A549 (cell line): ENCODE results near the gene PTH2R. TPM values are rescaled to one million over a fixed set of nuclear protein-coding genes. Genes with fewer than 3 reads are reported as not detected.

Source experiments
- ATAC-seq, 2 experiments: fragments of 200-7000 bp in 1 of 2; fragments of >200 bp in 1 of 2; cut with Nextera tagmentation in 1 of 2; cut with Tn5 transposase in 1 of 2; 3 replicates each; pipeline versions ENCODE4 v1.8.0 to v1.9.1; 2018 to 2020; ENCODE audit warnings: mild to moderate bottlenecking in 1 of 2, moderate library complexity in 1 of 2
- CTCF ChIA-PET: fragments of 300-600 bp; sonication (Branson Sonifier 250); formaldehyde crosslinking; extraction: SDS; loops from one replicate; lab custom pipeline; 2021; ENCODE audit warnings: antibody characterized with exemption, inconsistent platforms; lab: Yijun Ruan, JAX
- POLR2A ChIA-PET: fragments of 350-600 bp; formaldehyde crosslinking; extraction: SDS; loops from one replicate; lab custom pipeline; 2021; ENCODE audit warnings: antibody characterized with exemption, inconsistent platforms; lab: Yijun Ruan, JAX
- DNase-seq, 2 experiments: peaks; one replicate each; pipeline versions ENCODE4 v3.0.0 to v3.0.0-alpha.2; 2011 to 2016; ENCODE audit warnings: low read depth in 1 of 2, low spot score in 1 of 2
- FAIRE-seq: peaks from 2 replicates; lab custom pipeline; 2011; peaks lifted over from hg19 to GRCh38; lab: Jason Lieb, UNC
- H3K27ac ChIP-seq, 2 experiments: fragments of >200 bp; sonication (Bioruptor Twin); formaldehyde crosslinking; 3 replicates each; pipeline ENCODE4 v1.5.1; 2016 to 2017
- H3K4me1 ChIP-seq: fragments of >200 bp; sonication (Bioruptor Twin); formaldehyde crosslinking; 3 replicates; pipeline ENCODE4 v1.6.1; 2016
- H3K4me2 ChIP-seq: fragments of >200 bp; sonication (Bioruptor Twin); formaldehyde crosslinking; 3 replicates; pipeline ENCODE4 v1.6.1; 2016
- H3K4me3 ChIP-seq: fragments of >200 bp; sonication (Bioruptor Twin); formaldehyde crosslinking; 3 replicates; pipeline ENCODE4 v1.5.1; 2016
- H3K9me3 ChIP-seq: fragments of >200 bp; sonication (Bioruptor Twin); formaldehyde crosslinking; 3 replicates; pipeline ENCODE4 v1.6.1; 2016
- ATOH8 ChIP-seq: fragments of 250-450 bp; sonication (Bioruptor Pico); IDR thresholded peaks from 2 replicates; pipeline ENCODE4 v1.5.0; 2020; ENCODE audit warnings: low read depth, mild to moderate bottlenecking, moderate library complexity
- CBX8 ChIP-seq: fragments of 200-600 bp; sonication (generic); IDR thresholded peaks from 2 replicates; pipeline ENCODE4 v1.6.1; 2016
- CEBPB ChIP-seq, 2 experiments: fragments of >200 bp in 1 of 2; sonication (Bioruptor Twin) in 1 of 2; formaldehyde crosslinking in 1 of 2; IDR thresholded peaks; 2 replicates each; pipeline ENCODE4 v1.6.1; 2012 to 2016
- CHD4 ChIP-seq: fragments of 200-600 bp; sonication (generic); IDR thresholded peaks from 2 replicates; pipeline ENCODE4 v1.6.1; 2016; ENCODE audit warnings: antibody characterized with exemption, mild to moderate bottlenecking, borderline replicate concordance
- CTCF ChIP-seq: fragments of >200 bp; sonication (Bioruptor Twin); formaldehyde crosslinking; IDR thresholded peaks from 3 replicates; pipeline ENCODE4 v1.5.1; 2016
- EHF ChIP-seq: fragments of 250-450 bp; sonication (Bioruptor Pico); IDR thresholded peaks from 2 replicates; pipeline ENCODE4 v1.5.0; 2020; ENCODE audit warnings: mild to moderate bottlenecking
- FOSB ChIP-seq: fragments of 250-450 bp; sonication (Bioruptor Pico); IDR thresholded peaks from 2 replicates; pipeline ENCODE4 v1.5.0; 2020; ENCODE audit warnings: mild to moderate bottlenecking, moderate library complexity
- FOXS1 ChIP-seq: fragments of 250-450 bp; sonication (Bioruptor Pico); IDR thresholded peaks from 2 replicates; pipeline ENCODE4 v1.5.0; 2020; ENCODE audit warnings: mild to moderate bottlenecking, moderate library complexity
- HES2 ChIP-seq: fragments of >200 bp; sonication (Bioruptor Twin); formaldehyde crosslinking; IDR thresholded peaks from 2 replicates; pipeline ENCODE4 v1.6.1; 2016
- JUNB ChIP-seq: fragments of >200 bp; sonication (Bioruptor Twin); formaldehyde crosslinking; IDR thresholded peaks from 2 replicates; pipeline ENCODE4 v1.6.1; 2016
- MAFK ChIP-seq: fragments of 450-650 bp; IDR thresholded peaks from 2 replicates; pipeline ENCODE4 v1.6.1; 2014; ENCODE audit not compliant: partially characterized antibody
- MAX ChIP-seq: IDR thresholded peaks from 2 replicates; pipeline ENCODE4 v1.6.1; 2012
- MYC ChIP-seq: IDR thresholded peaks from 2 replicates; pipeline ENCODE4 v1.6.1; 2012; ENCODE audit warnings: mild to moderate bottlenecking, inconsistent platforms, low read length, improper control_type of control experiment, borderline replicate concordance
- NR3C1 ChIP-seq: fragments of >200 bp; sonication (Bioruptor Twin); formaldehyde crosslinking; IDR thresholded peaks from 3 replicates; pipeline ENCODE4 v1.6.1; 2017
- PBX3 ChIP-seq: IDR thresholded peaks from 2 replicates; pipeline ENCODE4 v1.6.1; 2012
- RAD21 ChIP-seq, 2 experiments: fragments of >200 bp in 1 of 2; sonication (Bioruptor Twin) in 1 of 2; formaldehyde crosslinking in 1 of 2; IDR thresholded peaks in 1 of 2; conservative IDR thresholded peaks in 1 of 2; 2 replicates in 1 of 2; 3 replicates in 1 of 2; pipeline ENCODE4 v1.6.1; 2012 to 2018; ENCODE audit warnings: inconsistent platforms in 1 of 2
- RARB ChIP-seq: fragments of 250-450 bp; sonication (Bioruptor Pico); IDR thresholded peaks from 2 replicates; pipeline ENCODE4 v1.8.0; 2021; ENCODE audit warnings: mild to moderate bottlenecking, moderate library complexity
- RCOR1 ChIP-seq: fragments of 150-350 bp; IDR thresholded peaks from 2 replicates; pipeline ENCODE4 v1.6.1; 2014; ENCODE audit warnings: antibody characterized with exemption, low read length, low read depth
- RNF2 ChIP-seq: fragments of 200-600 bp; sonication (generic); IDR thresholded peaks from 2 replicates; pipeline ENCODE4 v1.6.1; 2016; ENCODE audit warnings: low read depth, mild to moderate bottlenecking, antibody characterized with exemption, moderate library complexity, borderline replicate concordance
- SMC3 ChIP-seq: fragments of >200 bp; sonication (Bioruptor Twin); formaldehyde crosslinking; IDR thresholded peaks from 3 replicates; pipeline ENCODE4 v1.6.1; 2018; ENCODE audit warnings: inconsistent platforms
- SREBF2 ChIP-seq: fragments of 450-650 bp; IDR thresholded peaks from 2 replicates; pipeline ENCODE4 v1.6.1; 2014; ENCODE audit warnings: mild to moderate bottlenecking, moderate library complexity
- TFCP2L1 ChIP-seq: fragments of 250-450 bp; sonication (Bioruptor Pico); IDR thresholded peaks from 2 replicates; pipeline ENCODE4 v1.5.0; 2021; ENCODE audit warnings: mild to moderate bottlenecking
- TP53 ChIP-seq: fragments of 250-450 bp; sonication (Bioruptor Pico); IDR thresholded peaks from 2 replicates; pipeline ENCODE4 v1.5.0; 2021; ENCODE audit warnings: mild to moderate bottlenecking, moderate library complexity
- ZC3H11A ChIP-seq: fragments of 450-650 bp; IDR thresholded peaks from 2 replicates; pipeline ENCODE4 v1.6.1; 2014; ENCODE audit warnings: antibody characterized with exemption, mild to moderate bottlenecking
- ZFP36 ChIP-seq: fragments of 450-650 bp; IDR thresholded peaks from 2 replicates; pipeline ENCODE4 v1.6.1; 2014; ENCODE audit warnings: borderline replicate concordance; ENCODE audit not compliant: partially characterized antibody
- whole genome bisulfite sequencing: methylation state at CpG from one replicate; pipeline ENCODE4 v1.1.6; 2017; ENCODE audit errors: missing lambda C conversion rate; 5-methylcytosine and 5-hydroxymethylcytosine counted together
- polyA plus RNA-seq, 4 experiments: library from polyadenylated mRNA; depleted of rRNA in 3 of 4; stranded (reverse); fragments of >200 nt; fragmentation: RNase III in 1 of 4; extraction: RNeasy Plus Mini Kit Qiagen cat#74134 plus additional on column Dnase treatment in 1 of 4; gene quantifications; 2 replicates in 3 of 4; 3 replicates in 1 of 4; pipeline ENCODE4 v1.2.3, GENCODE V29; 2011 to 2017

PTH2R gene
- polyA plus RNA-seq, 2 of the 4 experiments (the other 2 are of a cell fraction): not detected

GRCh38 chr2:208399201-208399600 lies 7.4 kb upstream of the PTH2R start:
- no peak overlapping the region for H3K4me2 ChIP-seq
- ATAC-seq (no peak), DNase-seq (no peak), FAIRE-seq (no peak)
- ChIA-PET CTCF (interaction anchor here (0.5 to 1.8 kb wide), 7 partner anchors 8 to 1594 kb away, joined by 3 to 7 read pairs (median 3); partner anchors contain the start of genes MAP2 and PTH2R), POLR2A (no interaction called here)
- no peak for TF ChIP-seq FOSB (CRISPR knock-in tag)
- TF ChIP-seq ATOH8: no peak
- TF ChIP-seq RNF2: no peak
- TF ChIP-seq SMC3: no peak
- no peak for TF ChIP-seq HES2
- TF ChIP-seq CEBPB (IDR thresholded peaks at IDR 0.05): no peak
- no peak for TF ChIP-seq NR3C1
- TF ChIP-seq CHD4: no peak
- 29% methylated on average over 1 of the region's 1 CpG for WGBS
- H3K27ac ChIP-seq: no peak overlapping the region
- H3K4me3 ChIP-seq: no peak overlapping the region
- H3K9me3 ChIP-seq: peaks cover 7% of the 10 kb centered on the region; the same call in 2 of the 3 replicates
- no peaks in the 10 kb centered on the region for H3K4me1 ChIP-seq

- WGBS: 3% methylated on average over 9 of the region's 9 CpGs
- peaks cover 6% of the 10 kb centered on the region; the same call in 1 of the 3 replicates for H3K4me1 ChIP-seq
- no peaks in the 10 kb centered on the region for H3K9me3 ChIP-seq
- H3K4me2 ChIP-seq: peak overlapping the region; percentile 76; the same call in 2 of the 3 replicates
- ChIA-PET POLR2A (no interaction called here), CTCF (interaction anchor here (0.6 to 2.0 kb wide), 17 partner anchors 9 to 1519 kb away, joined by 3 to 8 read pairs (median 4); partner anchors contain the start of gene MAP2)
- ATAC-seq (peak; percentile 86 to 90), FAIRE-seq (no peak), DNase-seq (peak; percentile 14 to 48)
- H3K27ac ChIP-seq: no peak overlapping the region
- H3K4me3 ChIP-seq: peak overlapping the region; percentile 31; the same call in 1 of the 3 replicates
- TF ChIP-seq SMC3 (peak; percentile 57), CTCF (peak; percentile 62), ZFP36 (no peak), MAX (no peak), MAFK (no peak), PBX3 (no peak), RAD21 (conservative IDR thresholded peaks at IDR 0.05 in 1 of 2, IDR thresholded peaks at IDR 0.05 in 1 of 2) (peak; percentile 79 to 80), CBX8 (0 out of 2 replicates have a peak, but pooled peaks have one; percentile 41), RARB (CRISPR knock-in tag) (no peak), JUNB (no peak), ZC3H11A (no peak), CHD4 (no peak)
These were observed 1.1 kb downstream of the PTH2R start for GRCh38 chr2:208407667-208408066.

- TF ChIP-seq FOXS1 (CRISPR knock-in tag): no peak
- no peak for TF ChIP-seq FOSB (CRISPR knock-in tag)
- TF ChIP-seq EHF (CRISPR knock-in tag): no peak
- TF ChIP-seq TP53 (CRISPR knock-in tag): no peak
- TF ChIP-seq TFCP2L1 (CRISPR knock-in tag): no peak
- no peak for TF ChIP-seq ATOH8
- no peak for TF ChIP-seq RCOR1
- no peak for TF ChIP-seq SMC3
- TF ChIP-seq SREBF2: no peak
- TF ChIP-seq CEBPB (IDR thresholded peaks at IDR 0.05): no peak
- no peak for TF ChIP-seq MYC
- no peak for TF ChIP-seq PBX3
- Histone ChIP-seq H3K9me3 (no peaks in the 10 kb centered on the region), H3K4me2 (no peak overlapping the region), H3K4me3 (no peak overlapping the region), H3K27ac (no peak overlapping the region), H3K4me1 (no peaks in the 10 kb centered on the region)
- FAIRE-seq (no peak), DNase-seq (no peak), ATAC-seq (no peak)
- POLR2A ChIA-PET: no interaction called here
- CTCF ChIA-PET: no interaction called here
- WGBS: 0% methylated on average over 2 of the region's 2 CpGs
These were observed 7.3 kb downstream of the PTH2R start for GRCh38 chr2:208413931-208414330.
